PC-3 (cell line): ENCODE measurements around the gene RAB26.

Experiments
- EZH2 ChIP-seq: fragments of 300-600 bp; sonication (generic); IDR thresholded peaks from one replicate; pipeline ENCODE4 v1.6.1; 2017; ENCODE audit warnings: antibody characterized with exemption, mild to moderate bottlenecking, low read length; ENCODE audit not compliant: unreplicated experiment
- EZH2phosphoT487 ChIP-seq: fragments of 300-600 bp; sonication (generic); IDR thresholded peaks from 2 replicates; pipeline ENCODE4 v1.6.1; 2018; ENCODE audit warnings: mild to moderate bottlenecking, antibody characterized with exemption, low read length, borderline replicate concordance
- TF ChIP-seq, protein P1 (sequence below): fragments of 300-600 bp; sonication (generic); conservative IDR thresholded peaks from 2 replicates; pipeline ENCODE4 v1.5.1; 2017; ENCODE audit warnings: antibody characterized with exemption, low read depth, mild to moderate bottlenecking, low read length

DNA sequence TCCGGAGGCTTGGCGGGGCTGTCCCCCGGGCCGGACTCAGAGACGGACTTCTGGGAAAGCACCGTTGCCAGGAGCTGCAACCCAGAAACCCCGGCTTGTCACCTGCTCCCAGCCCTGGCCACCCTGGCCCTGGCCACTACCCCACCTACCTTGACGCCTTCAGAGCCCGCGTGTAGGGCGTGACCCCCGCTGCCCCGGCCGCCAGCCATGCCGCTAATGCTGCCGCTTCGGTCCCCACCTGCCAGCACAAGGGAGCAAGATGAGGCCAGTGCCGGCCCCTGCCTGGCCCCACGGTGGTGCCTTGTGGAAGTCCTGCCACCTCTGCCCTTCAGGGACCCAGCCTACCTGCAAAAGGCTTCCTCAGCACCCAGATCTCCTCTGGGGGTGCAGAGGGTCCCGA is 36.5 kb downstream of the RAB26 start:
- no peak for TF ChIP-seq EZH2
- TF ChIP-seq, protein P1, sequence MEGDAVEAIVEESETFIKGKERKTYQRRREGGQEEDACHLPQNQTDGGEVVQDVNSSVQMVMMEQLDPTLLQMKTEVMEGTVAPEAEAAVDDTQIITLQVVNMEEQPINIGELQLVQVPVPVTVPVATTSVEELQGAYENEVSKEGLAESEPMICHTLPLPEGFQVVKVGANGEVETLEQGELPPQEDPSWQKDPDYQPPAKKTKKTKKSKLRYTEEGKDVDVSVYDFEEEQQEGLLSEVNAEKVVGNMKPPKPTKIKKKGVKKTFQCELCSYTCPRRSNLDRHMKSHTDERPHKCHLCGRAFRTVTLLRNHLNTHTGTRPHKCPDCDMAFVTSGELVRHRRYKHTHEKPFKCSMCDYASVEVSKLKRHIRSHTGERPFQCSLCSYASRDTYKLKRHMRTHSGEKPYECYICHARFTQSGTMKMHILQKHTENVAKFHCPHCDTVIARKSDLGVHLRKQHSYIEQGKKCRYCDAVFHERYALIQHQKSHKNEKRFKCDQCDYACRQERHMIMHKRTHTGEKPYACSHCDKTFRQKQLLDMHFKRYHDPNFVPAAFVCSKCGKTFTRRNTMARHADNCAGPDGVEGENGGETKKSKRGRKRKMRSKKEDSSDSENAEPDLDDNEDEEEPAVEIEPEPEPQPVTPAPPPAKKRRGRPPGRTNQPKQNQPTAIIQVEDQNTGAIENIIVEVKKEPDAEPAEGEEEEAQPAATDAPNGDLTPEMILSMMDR: no peak
- no peak for TF ChIP-seq EZH2phosphoT487
